Endothelial cell of hepatic sinusoid (primary cell): ENCODE data around the gene ZNF474.

ENCODE experiments used
- in situ Hi-C: cut with HindIII; loops from 2 replicates; pipeline ENCODE4 v1.10.0; 2017; ENCODE audit warnings: low sequenced_read_pairs

The ZNF474 gene

DNA sequence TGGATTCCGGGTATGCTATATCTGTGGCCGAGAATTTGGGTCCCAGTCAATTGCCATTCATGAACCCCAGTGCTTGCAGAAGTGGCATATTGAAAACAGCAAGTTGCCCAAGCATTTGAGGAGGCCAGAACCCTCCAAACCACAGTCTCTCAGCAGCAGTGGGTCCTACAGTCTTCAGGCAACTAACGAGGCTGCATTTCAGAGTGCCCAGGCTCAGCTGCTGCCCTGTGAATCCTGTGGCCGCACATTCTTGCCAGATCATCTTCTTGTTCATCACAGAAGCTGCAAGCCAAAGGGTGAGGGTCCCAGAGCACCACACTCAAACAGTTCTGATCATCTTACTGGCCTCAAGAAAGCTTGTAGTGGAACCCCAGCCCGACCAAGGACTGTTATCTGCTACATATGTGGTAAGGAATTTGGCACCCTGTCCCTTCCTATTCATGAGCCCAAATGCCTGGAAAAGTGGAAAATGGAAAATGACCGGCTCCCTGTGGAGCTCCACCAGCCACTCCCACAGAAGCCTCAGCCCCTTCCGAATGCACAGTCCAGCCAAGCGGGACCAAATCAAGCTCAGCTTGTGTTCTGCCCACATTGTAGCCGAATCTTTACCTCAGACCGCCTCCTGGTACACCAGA, 23.0 kb downstream of the ZNF474 start:
- in situ Hi-C loops = no loop called here

DNA sequence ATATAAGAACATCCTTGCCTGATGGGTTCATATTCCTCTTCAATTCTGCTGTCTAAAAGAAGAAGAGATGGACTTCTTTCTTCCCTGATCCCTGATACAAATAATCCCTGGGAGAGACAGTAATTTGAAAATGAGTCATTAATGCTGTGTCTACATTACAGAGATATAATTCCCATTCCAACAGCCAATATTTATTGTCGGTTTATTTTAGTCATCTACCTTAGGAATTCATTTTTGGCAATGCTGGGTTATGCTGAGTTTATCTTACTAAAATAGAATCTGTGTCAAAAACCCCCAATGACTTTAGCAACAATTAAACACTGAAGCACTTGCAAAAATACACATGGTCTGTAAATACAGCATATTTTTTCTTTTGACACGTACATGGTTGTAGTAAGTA, 23.9 kb downstream of the ZNF474 start:
- in situ Hi-C loops = no loop called here

DNA sequence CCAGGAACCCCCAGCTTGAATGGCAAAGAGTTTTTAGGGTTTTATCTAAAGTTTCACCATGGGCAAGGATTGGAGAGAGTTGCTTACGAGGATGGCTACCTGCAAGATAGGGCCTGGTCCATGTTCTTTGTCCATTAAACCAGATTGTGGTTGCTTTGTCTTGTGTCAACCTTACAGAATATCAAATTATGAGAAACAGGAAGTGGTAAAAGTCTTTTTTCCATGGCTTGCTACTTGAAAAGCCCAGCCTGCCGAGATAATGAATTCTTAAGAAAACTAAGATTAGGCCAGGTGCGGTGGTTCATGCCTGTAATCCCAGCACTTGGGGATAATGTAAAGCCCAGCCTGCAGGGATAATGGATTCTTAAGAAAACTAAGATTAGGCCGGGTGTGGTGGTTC, 24.4 kb downstream of the ZNF474 start:
- in situ Hi-C loops = no loop called here

DNA sequence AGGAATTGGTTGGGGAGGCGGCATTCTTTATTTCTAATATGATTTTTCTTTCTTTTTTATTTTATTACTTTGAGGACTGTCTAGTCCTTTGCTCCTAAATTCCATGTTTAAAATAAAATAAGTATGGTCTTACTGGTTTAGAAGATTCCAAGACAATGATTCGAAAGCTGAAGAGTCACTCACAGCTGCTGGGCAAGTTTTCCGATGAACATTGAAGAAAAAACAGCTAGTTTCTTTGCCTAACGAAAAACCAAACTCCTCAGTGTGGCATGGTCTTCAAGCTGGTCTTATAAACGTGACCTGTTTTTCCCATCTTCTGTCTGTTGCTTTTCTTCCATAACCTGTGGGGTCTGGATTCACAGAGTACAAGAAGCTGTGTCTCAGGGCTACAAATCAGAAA, 25.1 kb downstream of the ZNF474 start:
- in situ Hi-C loops = no loop called here

DNA sequence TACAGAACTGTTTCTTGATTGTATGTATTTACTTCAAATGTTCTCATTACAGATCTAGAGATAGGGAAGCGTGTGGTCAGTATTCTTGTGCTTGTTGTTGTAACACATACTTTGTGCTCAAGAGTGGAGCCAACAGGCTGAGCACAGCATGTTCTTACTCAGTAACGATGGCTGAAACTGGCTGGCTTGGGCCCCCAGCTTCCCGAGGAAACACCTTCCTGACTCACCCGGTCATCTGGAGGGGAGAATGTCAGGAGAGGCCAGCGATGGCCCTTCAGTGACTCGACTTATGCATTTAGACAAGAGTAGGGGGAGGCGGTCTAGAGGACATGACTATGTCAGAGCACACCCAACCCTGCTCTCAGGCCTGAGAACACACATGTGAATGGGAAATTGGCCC, 25.6 kb downstream of the ZNF474 start:
- in situ Hi-C loops = loop anchor here (5.0 kb wide), 1 partner anchor 58 kb away; no protein-coding TSS in a partner anchor

DNA sequence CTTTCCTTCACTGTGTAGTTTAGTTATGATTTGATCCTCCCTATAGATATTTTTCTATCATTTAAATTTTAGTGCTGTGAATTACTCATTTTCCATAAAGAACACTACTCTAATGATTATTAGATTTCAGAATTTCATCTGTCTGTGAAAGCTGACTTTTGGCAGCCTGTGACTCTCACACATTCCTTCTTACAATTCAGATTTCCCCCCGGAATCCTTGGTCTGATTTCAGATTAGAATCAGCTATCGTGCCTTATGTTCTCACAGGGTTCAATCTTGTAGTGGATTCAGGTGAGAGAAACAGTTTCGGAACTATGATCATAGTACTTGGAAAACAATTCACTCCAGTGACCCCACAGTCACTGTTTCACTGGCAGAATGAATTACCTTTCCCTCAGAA, 26.2 kb downstream of the ZNF474 start:
- in situ Hi-C loops = loop anchor here (5.0 kb wide), 1 partner anchor 58 kb away; no protein-coding TSS in a partner anchor

DNA sequence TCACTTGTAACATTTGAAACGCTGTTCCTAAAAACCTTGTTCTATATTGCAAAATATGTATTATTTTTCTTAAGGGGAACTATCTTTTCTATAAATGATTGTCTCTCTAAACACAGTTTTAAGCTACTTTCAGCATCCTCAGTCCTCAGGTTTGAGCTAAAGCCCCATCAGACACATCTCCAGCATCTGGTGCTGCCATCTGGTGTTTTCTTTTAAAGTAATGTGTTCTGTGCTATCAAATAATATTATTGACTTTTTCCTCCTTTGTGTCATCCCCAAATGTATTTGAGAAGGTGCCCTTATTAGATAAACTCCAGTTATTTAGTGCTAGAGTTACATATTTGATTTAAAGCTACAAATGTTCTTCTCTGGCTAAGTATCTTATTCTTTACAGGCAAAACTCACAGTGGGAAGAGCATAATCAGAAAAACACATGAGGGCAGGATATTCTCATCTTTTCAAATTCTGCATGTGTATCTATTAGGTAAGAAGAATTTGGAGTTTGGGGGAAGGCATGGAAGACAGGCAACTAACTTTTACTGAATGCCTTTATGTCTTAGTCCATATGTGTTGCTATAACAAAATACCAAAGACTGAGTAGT, 27.5 kb downstream of the ZNF474 start:
- in situ Hi-C loops = loop anchor here (5.0 kb wide), 1 partner anchor 60 kb away; no protein-coding TSS in a partner anchor

DNA sequence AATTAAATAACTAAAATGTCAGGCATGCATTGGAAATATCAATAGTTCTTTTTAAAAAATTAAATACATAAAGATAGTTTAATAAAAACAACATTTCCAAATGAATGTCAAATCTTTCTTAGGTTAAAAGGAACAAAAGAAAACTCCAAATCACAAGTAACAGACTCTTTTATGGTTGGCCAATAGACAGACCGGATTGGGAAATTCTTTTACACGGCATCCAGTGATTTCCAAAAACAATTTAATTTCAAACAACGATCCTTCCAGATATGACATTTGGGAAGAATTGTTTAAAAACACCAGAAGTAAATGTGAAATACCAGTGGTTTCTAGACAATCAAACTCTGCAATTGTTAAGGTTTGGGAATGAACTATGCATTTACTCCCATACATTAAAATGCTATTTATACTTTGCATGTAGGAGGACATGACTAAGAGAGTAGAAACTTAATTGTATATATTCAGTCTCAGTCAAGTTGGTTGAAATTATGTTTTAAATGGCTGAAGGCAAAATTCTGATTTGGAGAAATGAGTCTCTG, 32.8 kb downstream of the ZNF474 start:
- in situ Hi-C loops = no loop called here

DNA sequence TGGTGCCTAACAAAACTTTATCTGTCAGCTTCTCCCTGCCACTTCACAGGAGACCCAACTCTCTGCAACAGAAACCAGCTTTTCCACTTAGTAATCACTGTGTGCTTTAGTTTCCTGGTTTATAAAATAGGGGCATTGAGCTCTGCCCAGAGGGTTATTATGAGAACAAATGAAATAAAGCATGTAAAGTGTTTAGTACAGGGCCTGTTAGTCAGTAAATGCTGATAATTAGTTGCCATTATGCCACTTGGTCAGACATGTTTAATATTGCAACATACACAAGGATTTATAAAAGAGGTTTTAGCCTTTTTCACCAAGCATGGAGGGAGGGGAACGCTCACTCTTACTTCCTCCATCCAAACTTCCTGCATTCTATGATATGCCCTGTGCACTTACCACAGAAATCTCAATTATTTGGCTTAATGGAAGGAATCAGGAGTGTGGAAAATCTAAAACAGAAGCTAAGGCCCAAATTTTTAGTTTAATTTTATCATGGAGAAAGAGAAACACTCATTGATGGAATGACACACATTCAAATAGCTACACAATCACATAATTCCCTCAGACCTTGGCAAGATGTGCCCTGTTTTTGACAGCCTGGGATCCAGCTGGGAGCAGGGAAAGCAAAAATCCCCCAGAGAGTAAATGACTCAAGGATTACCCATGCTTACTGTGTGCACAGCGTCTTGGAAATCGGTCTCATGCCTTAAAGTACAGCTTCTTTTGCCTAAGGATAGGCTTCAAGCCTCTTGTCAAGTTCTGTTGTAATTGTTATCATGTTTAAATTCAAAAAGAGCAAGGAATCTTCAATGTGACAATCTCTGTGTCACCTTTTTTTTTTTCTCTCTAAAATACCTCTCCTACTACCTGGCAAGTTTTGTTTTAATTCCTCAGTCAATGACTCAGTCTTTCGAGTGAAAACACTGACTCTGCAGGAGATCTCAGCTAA, 34.0 kb downstream of the ZNF474 start:
- in situ Hi-C loops = no loop called here

DNA sequence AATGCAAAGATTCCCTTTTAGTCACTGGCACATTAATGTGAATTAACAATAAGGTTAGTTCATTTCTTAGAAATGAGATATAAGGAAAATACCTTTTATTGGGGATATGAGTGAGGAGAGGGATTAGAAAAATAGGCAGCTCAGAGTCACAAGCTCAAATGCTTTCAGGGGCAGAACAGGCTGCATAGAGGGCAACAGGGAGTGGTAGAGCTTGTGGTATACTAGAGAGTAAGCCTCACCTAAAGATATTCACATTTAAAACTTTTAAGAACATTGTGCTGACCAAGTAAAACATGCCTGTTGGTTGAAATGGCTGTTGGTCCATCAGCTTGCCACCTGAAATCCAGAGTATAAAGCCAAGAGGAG, 34.7 kb downstream of the ZNF474 start:
- in situ Hi-C loops = no loop called here

DNA sequence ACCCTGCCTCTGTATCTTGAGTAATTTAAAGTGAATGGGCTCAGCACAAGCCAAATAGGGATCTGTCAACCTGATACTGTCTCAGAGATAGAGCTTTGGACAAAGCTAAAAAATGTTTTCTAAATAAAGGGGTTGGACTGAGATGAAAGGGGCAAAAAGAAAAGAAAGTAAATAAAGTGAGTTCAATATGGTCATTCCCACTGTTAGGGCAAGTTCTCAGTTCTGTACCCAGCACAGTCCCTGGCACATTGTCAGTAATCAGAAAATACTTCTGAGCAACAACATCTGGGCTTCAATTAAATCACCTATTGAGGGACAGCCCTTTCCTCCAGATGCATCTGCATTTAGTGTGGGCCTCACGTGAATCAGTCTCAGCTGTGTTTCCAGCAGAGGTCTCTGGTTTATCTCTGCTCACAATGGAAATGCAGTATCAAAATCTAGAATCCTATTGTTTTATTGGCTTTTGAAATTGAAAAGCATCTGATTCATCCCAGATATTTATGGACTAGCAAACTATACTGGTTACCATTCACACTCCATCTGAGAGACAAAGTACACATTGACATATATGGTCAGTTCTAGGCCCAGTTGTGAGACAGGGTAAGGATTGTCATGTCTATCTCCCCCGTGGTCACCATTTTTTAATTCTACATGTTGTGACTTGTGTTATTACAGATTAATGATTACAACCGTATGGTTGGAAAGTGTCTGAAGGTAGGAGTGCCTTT, 35.6 kb downstream of the ZNF474 start:
- in situ Hi-C loops = no loop called here

DNA sequence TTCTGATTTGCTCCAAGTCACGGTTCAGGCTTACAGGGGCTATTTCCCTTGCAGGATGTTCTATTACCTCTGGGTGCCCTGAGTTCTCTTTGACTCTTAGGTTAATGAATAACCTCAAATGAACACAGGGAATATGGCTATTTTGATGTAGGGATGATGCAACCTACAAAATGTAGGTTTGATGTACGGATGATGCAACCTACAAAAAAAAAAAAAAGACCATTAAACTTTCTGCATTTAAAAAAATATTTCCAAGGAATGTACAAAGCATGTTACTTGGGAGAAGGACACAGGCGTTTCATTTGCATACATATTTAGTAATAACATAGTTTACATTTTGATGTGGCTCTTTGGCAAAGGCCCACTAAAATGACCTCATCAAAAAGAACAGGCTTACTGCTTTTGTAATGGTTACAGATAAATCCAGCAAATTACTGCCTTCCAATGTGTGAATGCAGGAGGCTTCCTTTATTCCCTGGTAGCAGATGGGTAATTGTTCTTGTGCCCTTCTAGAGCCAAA, 36.3 kb downstream of the ZNF474 start:
- in situ Hi-C loops = no loop called here

DNA sequence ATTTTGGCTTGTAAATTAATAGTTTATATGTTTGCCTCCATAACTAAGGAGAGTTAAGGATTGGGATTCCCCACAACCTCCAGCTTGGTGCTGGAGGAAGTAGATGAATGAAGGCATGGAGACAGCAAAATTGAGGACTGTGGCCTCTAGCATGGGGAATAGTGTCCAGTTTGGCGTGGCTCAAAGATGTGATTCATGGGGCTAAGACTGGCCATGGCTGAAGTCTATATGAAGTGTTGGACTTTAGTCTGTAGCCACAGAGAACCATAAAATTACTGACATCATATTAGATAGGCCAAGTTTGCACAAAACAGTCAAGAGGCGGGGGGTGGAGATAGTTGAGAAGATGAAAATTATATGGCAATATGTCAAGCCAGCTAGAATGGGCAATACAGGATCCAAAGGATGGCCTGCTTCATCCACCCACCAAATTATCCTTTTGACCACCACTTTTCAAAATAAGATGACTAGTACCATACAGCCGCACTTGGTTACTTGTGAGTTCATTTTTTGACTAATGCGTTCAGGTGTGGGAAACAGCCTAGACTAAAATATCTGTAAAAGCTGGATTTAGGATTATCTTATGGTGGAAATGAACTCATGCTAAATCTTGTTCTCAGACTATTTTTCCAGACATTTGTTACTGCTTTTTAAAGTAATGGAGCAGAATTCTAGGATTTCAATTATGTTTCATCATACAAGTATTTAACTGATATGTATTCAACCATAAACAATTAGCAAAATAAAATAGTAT, 40.2 kb downstream of the ZNF474 start:
- in situ Hi-C loops = no loop called here

DNA sequence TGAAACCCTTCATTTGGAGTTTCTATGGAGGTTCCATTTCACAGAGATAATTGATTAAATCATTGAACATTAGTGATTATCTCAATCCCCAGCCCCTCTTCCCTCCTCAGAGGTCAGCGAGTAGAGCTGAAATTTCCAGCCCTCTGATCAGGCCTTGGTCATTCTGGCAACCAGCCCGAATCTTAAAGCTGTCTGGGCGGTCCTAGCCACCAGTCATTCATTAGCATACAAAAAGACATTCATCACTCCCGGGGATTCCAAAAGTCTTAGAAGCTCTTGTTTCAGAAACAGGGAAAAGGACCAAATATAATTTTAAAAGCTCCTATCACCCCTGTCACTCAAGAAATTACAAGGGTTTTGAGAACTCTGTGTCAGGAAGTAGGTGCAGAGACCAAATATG, 41.3 kb downstream of the ZNF474 start:
- in situ Hi-C loops = no loop called here

DNA sequence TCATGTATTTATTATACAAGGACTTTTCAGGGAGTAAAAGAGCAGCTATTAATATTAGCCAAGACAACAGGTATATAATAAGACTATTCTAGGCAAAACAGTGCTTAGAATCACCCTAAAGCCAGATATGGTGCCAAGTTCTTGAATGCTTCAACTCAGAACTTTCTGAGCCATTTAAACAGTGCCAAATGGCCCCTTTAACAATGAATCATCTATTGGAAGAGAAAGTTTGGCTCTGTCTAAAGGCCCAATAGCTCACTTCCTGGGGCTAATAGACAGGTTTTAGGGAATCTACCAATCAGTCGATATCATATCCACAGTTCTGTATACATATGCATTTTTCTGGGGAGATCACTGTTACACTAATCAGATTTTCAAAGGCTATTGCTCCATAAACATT, 42.9 kb downstream of the ZNF474 start:
- in situ Hi-C loops = no loop called here

DNA sequence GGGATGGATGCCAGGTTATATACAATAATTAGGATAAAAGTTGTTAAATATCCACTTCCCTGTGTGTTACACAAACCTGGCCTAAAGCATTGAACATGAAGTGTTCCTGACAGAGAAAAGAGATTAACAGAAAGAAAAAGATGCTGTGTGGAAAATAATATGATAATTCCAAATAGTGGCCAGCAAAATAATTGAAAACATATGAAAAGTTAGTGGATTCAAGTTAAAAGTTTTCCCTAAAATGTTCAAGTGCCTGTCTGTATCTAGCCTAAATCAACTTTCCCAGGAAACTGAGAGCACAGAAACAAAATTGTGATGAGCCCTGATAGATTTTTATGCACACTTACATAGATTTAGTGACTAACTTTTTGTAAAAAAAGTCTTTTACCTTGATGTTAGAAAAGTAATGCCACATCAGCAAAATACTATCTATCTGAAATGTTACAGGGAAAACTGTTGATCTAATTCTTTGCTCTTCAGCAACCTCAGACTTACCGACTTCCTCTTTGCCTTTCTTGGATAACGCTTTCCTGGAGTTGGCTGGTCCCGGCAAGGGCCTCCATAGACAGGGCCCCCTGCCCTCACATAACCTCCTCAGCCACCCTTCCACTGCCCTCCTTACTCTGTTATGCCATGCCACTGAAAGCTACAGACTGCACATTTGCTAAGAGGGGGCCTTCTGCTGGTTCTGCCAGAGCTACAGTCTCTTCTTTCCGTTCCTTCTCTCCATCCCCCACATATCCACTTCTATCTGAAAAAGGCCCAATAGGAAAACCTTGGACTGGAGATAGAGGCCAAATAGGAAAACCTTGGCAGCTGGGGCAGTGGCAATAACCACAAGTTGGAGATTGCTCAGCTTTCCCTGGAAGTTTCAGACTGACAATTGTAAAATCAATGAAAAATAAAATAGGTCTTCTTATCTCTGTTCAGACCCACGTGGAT, 44.4 kb downstream of the ZNF474 start:
- in situ Hi-C loops = no loop called here

DNA sequence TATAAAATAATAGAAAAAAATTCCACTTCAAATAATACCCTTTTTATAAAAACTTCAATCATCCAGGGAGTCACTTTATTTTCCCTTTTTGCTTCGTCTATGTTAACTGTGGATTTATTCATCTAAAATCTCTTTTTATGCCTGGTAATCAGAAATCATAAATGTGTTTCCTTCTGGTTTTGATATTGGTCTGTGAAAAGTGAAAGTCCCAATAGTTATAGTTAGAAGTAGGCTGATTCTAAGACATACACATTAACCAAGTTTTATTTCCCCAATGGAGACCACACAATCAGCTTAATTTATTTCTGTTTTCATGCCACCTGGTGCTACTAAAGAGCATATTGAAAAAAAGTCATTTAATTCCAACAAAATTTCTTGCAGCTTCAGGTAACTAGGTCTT, 45.7 kb downstream of the ZNF474 start:
- in situ Hi-C loops = no loop called here

DNA sequence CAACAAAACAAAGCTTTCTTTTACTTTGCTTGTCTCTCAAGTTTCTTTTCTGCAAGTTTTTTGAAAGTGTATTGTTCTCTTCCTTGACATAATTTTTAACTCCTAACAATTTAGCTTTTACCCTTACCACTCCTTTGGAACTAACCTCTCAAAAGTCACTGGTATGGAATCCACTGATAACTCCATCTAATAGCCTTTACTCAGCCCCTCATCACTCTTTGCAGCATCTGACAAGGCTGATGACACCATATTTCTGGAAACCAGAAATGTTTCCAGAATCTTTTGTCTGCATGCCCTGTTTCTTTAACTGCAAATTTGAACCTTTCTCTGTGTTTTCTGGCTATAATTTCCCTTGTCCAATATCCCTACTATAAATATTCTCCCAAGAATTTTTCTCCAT, 46.5 kb downstream of the ZNF474 start:
- in situ Hi-C loops = no loop called here

DNA sequence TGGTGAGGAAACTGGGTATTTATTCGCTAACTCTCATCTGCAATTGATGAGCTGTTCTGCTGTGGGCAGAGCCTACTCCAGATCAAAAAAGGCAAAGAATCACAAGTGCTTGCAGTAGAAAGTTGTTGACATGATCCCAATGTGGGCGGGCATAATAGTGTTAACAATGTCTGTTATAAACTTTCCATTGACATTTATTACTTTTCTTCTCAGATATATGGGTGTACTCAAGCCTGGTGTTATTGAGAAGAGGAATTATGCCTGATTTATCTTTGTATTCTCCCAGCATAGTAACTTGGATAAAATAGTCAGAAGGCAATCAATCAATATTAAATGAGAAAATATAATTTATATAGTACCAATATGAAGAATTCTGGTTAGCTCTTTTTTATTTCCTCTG, 47.8 kb downstream of the ZNF474 start:
- in situ Hi-C loops = no loop called here
